Ureter (tissue), 1 donor: Measurements from ENCODE around the gene HSH2D. TPM values are rescaled to one million over a fixed set of nuclear protein-coding genes. Genes with fewer than 3 reads are reported as not detected.
"Not testable (repeated sequence)": the region's sequence is repeated elsewhere in the genome, so short reads cannot be mapped to it uniquely, and the experiment has no call there.

Experiments used
- DNase-seq: peaks from one replicate; pipeline ENCODE4 v3.0.0-alpha.2; 2020; ENCODE audit warnings: low spot score
- total RNA-seq: library from RNA; stranded (reverse); gene quantifications from one replicate; pipeline ENCODE4 v1.2.4, GENCODE V29; 2023
- donor health status: DM: yes; HTN: yes; CAD: no.

HSH2D gene
- total RNA-seq, 1 donor from 2014 or later, result 10.6 TPM

DNA sequence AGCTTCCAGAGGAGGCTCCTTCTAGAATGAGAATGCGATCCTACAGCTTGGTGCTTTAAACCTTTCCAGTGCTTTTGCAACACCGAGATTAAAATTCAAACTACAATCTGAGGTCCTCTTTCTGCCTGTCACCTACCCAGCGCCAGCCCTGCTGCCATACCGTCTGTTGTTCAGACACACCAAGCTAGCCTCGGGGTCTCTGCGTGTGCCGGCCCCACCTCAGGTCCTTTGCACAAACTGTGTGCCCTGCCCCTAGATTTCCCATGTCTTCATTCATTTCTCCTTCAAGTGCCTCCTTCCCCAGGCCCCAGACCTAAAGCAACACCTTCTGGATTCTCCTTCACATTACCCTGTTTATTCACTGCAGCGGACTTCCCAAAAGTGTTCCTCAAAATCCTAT is 11.1 kb downstream of the HSH2D start:
- no peak for DNase-seq

DNA sequence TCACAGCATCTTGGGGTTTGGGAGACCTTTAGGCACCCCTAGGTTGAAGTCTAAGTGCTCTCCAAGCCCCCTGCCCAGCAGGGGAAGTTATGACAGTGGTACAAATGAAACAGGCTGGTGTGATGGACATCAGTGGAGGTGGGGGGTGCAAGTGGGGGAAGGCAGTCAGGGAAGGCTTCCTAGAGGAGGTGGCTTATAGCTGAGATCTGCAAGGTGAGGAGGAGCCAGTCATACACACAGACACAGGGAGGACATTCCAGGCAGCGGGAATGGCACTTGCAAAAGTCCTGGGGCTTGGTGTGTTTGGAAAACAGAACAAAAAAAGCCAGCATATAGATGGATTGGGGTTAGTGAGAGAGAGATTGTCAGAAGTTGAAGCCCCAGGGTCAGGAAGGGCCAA is 11.6 kb downstream of the HSH2D start:
- DNase-seq, result no peak

DNA sequence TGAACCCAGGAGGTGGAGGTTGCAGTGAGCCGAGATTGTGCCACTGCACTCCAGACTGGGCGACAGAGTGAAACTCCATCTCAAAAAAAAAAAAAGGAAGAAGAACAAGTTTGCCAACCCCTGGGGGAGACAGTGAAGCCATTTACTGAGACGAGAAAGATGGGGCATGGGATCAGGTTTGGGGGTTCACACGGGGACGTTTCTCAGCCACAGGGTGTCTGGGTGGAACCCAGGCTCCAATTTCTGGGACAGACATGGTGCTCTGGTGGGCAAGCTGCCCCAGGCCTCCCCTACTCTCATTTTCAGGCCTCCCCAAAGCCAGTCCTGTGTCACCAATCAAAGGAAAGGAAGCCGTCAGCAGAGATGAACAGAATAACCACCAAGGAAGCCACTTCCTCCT is 13.4 kb downstream of the HSH2D start:
- DNase-seq, result no peak

DNA sequence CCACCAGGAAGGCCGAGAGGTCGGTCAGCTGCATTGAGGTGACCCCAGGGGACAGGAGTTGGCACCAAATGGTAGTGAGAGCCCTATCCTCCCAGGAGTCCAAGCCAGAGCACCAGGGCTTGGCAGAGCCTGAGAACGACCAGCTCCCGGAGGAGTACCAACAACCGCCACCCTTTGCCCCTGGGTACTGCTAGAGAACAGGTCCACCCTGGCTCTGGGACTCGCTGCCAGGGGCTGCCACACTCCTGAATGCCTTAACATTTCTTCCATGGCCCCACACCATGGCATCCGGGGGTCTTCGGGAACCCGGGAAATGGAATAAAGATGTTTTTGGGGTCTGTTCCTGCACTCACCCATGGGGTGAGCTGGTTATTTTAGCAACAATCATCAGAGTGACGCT is 14.1 kb downstream of the HSH2D start:
- DNase-seq, result no peak

DNA sequence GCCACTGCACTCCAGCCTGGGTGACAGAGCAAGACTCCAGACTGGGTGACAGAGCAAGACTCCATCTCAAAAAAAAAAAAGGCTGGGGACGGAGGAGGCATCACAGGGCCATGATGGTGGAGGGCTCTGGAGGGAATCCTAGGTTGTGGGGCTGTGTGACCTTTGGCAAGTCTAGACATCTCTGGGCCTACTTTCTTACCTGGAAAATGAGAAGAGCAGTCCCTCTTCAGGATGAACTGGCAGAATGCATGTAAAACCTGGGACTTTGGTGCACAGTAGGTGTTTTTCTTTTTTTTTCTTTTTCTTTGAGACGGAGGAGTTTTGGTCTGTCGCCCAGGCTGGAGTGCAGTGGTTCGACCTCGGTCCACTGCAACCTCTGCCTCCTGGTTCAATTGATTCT is 16.2 kb downstream of the HSH2D start:
- no peak for DNase-seq

DNA sequence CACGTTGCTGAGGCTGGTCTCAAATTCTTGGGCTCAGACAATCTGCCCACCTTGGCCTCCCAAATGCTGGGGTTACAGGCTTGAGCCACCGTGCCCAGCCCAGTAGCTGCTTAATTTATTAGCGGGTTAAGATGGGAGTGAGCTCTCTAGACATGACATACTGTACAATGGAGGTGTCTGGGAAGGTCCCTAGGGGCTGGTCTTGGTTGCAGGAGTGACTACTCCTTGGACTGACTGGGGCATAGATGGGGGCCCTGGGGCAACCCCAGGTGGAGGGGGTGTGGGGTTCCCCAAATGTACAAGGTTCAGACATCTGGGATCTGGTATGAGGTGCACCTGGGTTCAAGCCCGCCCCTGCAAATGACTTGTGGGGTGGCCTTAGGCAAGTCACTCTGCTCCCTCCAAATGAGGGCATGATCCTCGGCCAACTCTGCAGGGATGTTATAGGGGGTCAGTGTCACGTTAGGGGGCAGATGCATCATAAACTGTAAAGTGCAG is 17.0 kb downstream of the HSH2D start:
- no peak for DNase-seq

DNA sequence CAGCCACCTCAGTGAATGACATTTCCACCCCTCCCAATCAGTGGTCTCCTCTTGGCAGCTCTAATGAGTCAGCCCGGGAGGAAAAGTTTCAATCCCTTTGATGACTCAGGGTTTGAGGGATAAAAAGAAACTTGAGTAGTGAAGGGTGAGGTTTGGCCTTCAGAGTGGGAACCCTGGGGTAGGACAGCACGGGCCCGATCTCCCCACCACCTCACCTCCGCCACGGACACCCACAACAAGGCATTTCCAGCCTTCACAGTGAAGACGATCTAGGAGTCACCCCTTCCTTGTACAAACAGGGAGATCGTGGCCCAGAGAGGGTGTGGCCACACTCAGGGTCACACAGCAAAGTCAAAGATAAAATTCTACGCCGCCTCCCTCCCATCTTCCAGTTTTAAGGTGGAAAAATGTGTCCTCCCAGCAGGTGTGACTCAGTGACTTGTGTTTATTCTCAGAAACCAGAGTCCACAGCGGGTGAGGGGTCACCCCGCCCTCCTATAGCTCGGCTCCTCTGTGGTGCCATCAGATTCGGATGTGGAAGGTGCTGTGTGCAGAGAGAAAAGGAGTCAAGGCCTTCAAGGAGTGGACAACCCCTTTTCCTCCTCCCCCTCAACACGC is 17.6 kb downstream of the HSH2D start:
- no peak for DNase-seq

DNA sequence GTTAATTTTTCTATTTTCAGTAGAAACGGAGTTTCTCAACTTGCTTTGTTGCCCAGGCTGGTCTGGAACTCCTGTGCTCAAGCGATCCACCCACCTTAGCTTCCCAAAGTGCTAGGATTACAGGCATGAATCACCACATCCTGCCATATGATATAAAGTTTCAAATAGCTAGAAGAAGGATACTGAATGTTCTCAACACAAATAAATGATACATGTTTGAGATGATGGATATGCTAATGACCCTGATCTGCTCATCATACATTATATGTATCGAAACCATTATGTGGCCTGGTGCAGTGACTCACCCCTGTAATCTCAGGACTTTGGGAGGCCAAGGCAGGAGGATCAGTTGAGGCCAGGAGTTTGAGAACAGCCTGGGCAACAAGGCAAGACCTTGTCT is 18.4 kb downstream of the HSH2D start:
- DNase-seq, result no peak

DNA sequence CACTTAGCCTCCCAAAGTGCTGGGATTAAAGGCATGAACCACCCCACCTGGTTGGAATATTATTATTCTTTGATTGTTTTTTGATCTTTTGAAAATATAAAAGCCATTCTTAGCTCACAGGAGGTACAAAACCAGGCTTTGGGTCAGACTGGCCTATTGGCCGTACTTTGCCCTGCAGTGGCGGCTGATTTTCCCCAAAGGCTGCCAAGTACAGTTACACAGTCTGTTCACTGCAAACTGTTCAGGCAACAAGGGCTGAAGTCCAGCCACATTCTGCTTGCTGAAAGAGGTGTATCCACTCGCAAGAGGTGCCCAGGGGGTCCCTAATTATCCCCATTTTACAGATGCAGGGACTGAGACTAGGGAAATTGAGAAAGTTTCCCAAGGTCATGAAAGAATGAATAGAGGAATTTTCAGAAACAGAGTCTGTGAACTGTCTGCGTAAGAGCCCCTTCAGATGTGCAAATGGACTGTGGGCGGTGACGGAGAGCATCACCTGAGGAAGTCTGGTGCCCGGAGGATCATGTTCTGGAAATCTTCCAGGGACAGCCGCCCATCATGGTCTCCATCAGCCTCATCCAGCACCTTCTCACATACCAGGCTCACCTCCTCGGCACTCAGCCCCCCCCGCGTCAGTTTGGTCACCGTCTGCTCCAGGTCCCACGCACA is 20.9 kb downstream of the HSH2D start:
- no peak for DNase-seq

DNA sequence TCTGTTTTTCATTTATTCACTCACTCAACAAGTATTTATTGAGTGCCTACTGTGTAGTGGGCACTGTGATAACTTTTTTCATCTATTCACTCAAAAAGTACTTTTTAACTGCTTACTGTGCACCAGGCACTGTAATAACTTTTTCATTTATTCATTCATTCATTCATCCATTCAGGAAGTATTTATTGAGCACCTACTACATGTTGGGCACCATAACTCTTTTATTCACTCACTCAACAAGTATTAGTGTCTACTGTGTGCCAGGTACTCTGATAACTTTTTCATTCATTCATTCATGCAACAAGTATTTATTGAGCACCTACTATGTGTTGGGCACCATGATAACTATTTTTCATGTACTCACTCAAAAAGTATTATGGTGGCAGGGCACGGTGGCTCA is 22.9 kb downstream of the HSH2D start:
- DNase-seq, result no peak

DNA sequence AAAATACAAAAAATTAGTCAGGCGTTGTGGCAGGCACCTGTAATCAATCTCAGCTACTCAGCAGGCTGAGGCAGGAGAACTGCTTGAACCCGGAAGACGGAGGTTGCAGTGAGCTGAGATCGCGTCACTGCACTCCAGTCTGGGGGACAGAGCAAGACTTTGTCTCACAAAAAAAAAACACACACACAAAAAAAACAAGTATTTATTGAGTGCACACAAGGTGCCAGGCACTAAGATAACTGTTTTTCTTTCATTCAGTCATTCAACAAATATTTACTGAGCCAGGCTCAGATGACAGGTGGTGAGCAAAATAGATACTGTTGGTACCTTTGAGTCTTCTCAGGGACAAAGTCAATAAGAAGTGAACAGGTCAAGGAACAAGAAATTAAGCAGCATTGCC is 23.6 kb downstream of the HSH2D start:
- no peak for DNase-seq

DNA sequence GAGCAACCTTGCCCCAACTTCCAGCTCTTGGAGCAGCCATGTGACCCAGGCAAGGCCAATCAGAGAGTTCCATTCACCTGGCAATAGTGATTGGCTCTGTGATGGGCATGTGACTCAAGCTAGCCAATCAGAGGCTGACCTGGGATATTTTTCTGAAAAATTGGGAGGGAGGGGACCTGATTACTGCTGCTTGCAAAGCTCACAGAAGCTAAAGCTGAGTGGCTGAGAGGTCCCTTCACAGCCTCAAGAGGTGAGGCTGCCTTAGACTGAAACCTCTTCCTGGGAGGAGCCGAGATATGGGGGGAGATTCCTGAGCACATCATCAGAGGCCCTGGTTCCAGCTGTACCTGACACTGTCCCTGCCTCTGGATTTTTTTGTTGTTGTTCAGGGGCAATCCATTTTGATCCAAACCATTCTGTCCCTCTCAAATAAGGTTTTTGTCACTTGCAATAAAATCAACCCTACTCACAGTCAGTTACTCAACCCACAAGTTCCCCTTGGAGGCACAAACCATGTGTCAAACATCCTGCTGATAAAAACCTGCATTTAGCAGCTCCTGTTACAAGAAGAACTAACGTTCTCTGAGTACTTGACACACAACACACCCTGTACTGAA is 25.1 kb downstream of the HSH2D start:
- DNase-seq, result no peak

DNA sequence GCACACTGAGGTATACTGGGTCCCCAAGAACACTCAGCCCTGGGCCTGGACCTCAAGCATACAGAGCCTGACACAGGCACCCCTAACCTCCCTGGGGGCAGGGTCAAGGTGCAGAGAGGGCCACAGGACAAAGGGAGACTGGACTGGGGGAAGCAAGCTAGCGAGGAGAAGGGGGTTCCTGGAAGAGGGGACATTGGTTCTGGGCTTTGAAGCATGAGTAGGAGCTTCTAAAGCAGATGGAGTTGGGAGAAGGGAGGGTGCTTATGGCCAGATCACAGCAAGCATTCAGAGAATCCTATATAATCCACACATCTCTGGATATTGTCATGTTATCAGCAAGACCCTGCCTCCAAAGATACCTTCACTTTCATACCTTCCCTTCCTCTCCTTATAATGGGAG is 26.6 kb downstream of the HSH2D start:
- no peak for DNase-seq

DNA sequence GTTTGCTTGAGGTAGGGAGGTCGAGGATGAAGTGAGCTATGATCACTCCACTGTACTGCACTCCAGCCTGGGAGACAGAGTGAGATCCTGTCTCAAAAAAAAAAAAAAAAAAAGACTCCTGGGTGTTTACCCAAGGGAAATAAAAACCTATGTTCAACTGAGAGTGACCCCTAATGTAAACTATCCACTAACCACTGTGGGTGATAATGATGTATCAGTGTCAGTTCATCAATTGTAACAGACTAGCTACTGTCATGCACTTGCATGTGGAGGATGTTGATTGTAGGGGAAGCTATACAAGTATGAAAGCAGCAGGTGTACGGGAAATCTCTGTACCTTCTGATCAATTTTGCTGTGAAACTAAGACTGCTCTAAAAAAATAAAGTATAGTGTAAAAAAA is 32.5 kb downstream of the HSH2D start:
- DNase-seq, result no peak

DNA sequence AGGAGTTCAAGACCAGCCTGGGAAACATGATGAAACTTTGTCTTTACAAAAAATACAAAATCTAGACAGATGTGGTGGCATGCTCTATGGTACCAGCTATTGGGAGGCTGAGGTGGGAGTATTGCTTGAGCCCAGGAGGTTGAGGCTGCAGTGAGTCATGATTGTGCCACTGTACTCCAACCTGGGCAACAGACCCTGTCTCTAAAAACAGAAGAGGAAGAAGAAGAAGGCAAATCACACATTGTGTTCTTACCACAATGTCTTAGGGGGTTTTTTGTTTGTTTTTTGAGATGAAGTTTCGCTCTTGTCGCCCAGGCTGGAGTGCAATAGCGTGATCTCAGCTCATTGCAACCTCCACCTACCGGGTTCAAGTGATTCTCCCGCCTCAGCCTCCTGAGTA is 35.4 kb downstream of the HSH2D start:
- DNase-seq, result not testable (repeated sequence)

DNA sequence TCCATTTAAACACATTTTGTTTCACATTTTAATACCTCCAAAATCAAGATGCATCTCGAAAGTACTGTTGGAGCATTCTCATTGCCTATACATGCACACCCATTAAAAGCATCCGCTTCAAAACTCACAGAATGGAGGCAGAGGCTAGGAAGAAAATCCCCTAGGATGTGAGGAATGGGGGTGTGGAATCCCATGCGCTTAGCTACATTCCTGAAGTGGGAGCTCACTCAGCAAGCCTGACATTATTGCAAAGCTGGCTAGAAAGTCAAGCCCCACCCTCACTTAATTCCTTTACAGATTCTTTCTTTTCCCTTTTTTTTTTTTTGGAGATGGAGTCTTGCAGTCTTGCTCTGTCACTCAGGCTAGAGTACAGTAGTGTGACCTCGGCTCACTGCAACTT is 37.1 kb downstream of the HSH2D start:
- DNase-seq, result no peak

DNA sequence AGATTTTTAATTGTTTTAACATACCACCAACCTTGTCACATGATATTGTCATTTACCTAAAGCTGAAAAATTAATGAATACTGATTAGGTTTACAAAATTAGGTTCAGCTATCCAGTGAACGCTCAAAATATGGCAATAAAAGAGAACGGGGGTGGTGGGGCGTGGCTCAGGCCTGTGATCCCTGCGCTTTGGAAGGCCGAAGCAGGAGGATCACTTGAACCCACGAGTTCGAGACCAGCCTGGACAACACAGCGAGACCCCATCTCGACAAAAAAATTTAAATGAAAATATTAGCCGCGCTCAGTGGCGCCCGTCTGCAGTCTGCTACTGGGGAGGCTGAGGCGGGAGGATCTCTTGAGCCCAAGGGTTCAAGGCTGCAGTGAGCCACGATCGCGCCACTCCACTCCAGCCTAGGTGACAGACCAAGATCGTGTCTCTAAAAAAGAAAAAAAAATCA is 41.2 kb downstream of the HSH2D start:
- DNase-seq, result no peak

DNA sequence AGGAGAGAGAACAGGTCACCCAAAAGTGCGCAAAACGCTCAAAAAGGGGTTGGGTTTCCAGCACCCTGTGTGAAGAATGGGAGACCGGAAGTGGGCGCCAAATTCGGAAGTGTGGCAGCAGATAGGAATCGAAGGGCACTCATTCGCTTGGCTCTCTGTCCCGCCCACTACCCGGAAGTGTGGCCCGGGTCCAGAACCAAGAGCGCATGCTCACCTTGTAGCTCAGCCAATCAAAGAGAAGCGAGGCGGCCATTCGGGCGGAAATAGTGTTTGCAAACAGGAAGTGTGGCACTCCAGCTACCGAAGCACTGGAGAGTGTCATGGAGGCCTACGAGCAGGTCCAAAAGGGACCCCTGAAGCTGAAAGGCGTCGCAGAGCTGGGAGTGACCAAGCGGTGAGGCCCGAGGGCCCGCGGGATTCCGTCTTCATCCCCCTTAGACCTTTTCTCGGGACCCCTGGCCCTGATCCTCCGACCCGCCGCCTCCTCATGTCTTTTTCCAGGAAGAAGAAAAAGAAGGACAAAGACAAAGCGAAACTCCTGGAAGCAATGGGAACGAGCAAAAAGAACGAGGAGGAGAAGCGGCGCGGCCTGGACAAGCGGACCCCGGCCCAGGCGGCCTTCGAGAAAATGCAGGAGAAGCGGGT is 41.8 kb downstream of the HSH2D start, which contains the start of gene FAM32A:
Gene FAM32A, plus strand, starts transcription at position 288 of the 645 bp plus-strand sequence. Its CDS starts 33 bp downstream, at position 321.
- peak; percentile 100 for DNase-seq

DNA sequence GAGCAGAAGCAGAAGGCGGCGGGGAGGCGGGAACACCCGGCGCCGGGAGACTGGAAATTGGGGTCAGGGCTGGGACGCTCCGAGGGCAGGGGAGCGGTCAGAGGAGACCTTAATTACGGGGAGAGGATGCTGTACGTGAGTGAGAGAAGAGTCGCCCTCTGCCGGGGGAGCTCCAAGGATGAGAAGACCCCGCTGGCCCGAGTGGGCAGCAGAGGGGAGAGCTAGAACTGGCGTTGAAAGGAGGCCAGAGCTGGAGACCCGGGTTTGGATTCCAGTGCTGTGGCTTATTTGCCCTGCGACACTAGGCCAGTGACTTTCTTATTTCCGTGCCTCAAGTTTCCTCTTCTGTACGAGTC is 42.3 kb downstream of the HSH2D start:
- no peak for DNase-seq

DNA sequence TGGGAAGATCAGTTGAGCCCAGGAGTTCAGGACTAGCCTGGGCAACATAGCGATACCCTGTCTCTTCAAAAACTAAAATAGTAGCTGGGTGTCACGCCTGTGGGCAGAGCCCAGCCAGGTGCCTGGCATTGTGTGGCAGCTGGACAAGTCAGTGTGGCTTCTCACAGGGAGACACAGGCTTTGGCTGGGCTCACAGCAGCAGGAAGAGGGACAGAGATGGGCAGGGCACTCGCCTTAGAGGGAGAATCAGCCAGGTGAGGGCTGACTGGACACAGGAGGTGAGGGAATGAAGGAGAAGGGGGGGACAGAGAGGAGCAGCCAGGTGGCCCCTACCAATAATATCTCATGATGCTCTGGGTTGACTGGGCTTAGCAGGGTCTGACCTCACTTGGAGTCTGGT is 45.0 kb downstream of the HSH2D start:
- no peak for DNase-seq

DNA sequence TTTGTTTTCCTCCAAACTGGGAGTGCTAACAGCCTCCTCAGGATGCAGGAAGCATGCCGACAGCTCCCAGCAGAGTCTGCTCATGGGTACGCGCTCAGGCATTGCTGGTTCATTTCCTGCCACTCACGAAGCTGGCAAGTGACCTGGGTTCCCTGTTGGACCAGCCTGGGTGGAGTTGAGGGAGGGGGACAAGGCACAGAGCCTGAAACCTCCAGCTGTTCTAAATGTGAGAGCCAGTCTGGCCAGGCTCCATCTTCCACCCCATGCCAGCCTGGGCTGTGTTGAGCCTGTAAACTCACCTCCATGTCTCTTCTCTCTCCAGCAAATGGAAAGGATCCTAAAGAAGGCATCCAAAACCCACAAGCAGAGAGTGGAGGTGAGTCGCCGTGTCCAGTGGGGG is 46.7 kb downstream of the HSH2D start:
- no peak for DNase-seq

DNA sequence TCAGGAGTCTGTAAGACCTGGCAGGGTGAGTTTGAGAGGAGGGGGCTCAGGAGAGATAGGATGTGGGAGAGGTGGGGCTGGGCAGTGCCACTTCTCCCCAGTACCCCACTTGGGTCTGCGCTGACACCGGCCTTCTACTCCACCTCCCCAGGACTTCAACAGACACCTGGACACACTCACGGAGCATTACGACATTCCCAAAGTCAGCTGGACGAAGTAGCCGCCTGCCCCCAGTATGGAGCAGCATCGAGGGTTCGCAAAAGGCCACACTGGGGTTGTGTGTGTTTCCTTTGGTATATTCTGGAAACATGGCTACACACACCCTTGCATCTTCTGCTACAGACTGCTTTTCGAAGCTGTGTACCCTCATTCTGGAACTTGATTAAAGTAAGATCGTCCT is 47.3 kb downstream of the HSH2D start:
- no peak for DNase-seq
